WTC11 (cell line): ENCODE data around the gene DPP4. TPM values are rescaled to one million over a fixed set of nuclear protein-coding genes. Genes with fewer than 3 reads are reported as not detected.

Source experiments
- ATAC-seq: fragments of 200-7000 bp; cut with Tn5 transposase; 2 replicates; pipeline ENCODE4 v1.10.0; 2021; ENCODE audit warnings: mild to moderate bottlenecking, moderate library complexity
- CTCF ChIA-PET: fragments of 300-600 bp; sonication (Branson Sonifier 250); formaldehyde crosslinking; loops from one replicate; lab custom pipeline; 2021; ENCODE audit warnings: antibody characterized with exemption; lab: Charles Lee
- POLR2A ChIA-PET: fragments of 350-600 bp; sonication (Branson Sonifier 250); formaldehyde crosslinking; loops from one replicate; lab custom pipeline; 2021; ENCODE audit warnings: antibody characterized with exemption; lab: Charles Lee
- DNase-seq: peaks from one replicate; pipeline ENCODE4 v3.0.0; 2021; ENCODE audit warnings: low spot score
- H3K27ac Mint-ChIP-seq: 2 replicates; pipeline ENCODE4 v1.8.0; 2021; ENCODE audit warnings: mixed read lengths
- H3K27me3 Mint-ChIP-seq: 2 replicates; pipeline ENCODE4 v1.8.0; 2021; ENCODE audit warnings: low read depth, mild to moderate bottlenecking, moderate library complexity, mixed read lengths
- H3K36me3 Mint-ChIP-seq: 2 replicates; pipeline ENCODE4 v1.8.0; 2021; ENCODE audit warnings: mixed read lengths
- H3K4me1 Mint-ChIP-seq: 2 replicates; pipeline ENCODE4 v1.8.0; 2022; ENCODE audit warnings: mixed read lengths
- H3K4me3 Mint-ChIP-seq: 2 replicates; pipeline ENCODE4 v1.8.0; 2021; ENCODE audit warnings: mild to moderate bottlenecking, moderate library complexity, mixed read lengths
- H3K9me3 Mint-ChIP-seq: 2 replicates; pipeline ENCODE4 v1.8.0; 2021; ENCODE audit warnings: mixed read lengths
- CREB1 ChIP-seq: sonication (generic); formaldehyde crosslinking; IDR thresholded peaks from 2 replicates; pipeline ENCODE4 v1.8.0; 2023; ENCODE audit warnings: mild to moderate bottlenecking, missing genetic modification reagents
- CREM ChIP-seq: sonication (generic); formaldehyde crosslinking; IDR thresholded peaks from 2 replicates; pipeline ENCODE4 v1.8.1; 2022; ENCODE audit warnings: mild to moderate bottlenecking, missing genetic modification reagents, moderate library complexity
- FOXP1 ChIP-seq: sonication (generic); formaldehyde crosslinking; IDR thresholded peaks from 2 replicates; pipeline ENCODE4 v1.8.0; 2022; ENCODE audit warnings: missing genetic modification reagents, mild to moderate bottlenecking, moderate library complexity, borderline replicate concordance
- HMGA2 ChIP-seq: fragments of 250-450 bp; sonication (Bioruptor Pico); IDR thresholded peaks from 2 replicates; pipeline ENCODE4 v1.4.0; 2021; ENCODE audit warnings: mild to moderate bottlenecking, moderate library complexity
- NFE2L1 ChIP-seq: sonication (generic); formaldehyde crosslinking; IDR thresholded peaks from 2 replicates; pipeline ENCODE4 v1.8.1; 2023; ENCODE audit warnings: missing genetic modification reagents
- NR1H2 ChIP-seq: sonication (generic); formaldehyde crosslinking; IDR thresholded peaks from 2 replicates; pipeline ENCODE4 v1.9.0; 2021; ENCODE audit warnings: mild to moderate bottlenecking, moderate library complexity, missing genetic modification reagents
- NR2C2 ChIP-seq: sonication (generic); formaldehyde crosslinking; IDR thresholded peaks from 2 replicates; pipeline ENCODE4 v1.8.0; 2022; ENCODE audit warnings: mild to moderate bottlenecking, missing genetic modification reagents
- RORB ChIP-seq: fragments of 250-450 bp; sonication (Bioruptor Pico); IDR thresholded peaks from 2 replicates; pipeline ENCODE4 v1.9.0; 2021; ENCODE audit warnings: mild to moderate bottlenecking
- SMAD3 ChIP-seq: sonication (generic); formaldehyde crosslinking; IDR thresholded peaks from 2 replicates; pipeline ENCODE4 v1.8.0; 2022; ENCODE audit warnings: missing genetic modification reagents, mild to moderate bottlenecking, borderline replicate concordance
- ZBTB21 ChIP-seq: sonication (generic); formaldehyde crosslinking; IDR thresholded peaks from 2 replicates; pipeline ENCODE4 v1.8.1; 2023; ENCODE audit warnings: mild to moderate bottlenecking, missing genetic modification reagents, borderline replicate concordance
- ZNF121 ChIP-seq: sonication (generic); formaldehyde crosslinking; IDR thresholded peaks from 2 replicates; pipeline ENCODE4 v1.8.0; 2023; ENCODE audit warnings: missing genetic modification reagents
- ZNF232 ChIP-seq: sonication (generic); formaldehyde crosslinking; IDR thresholded peaks from 2 replicates; pipeline ENCODE4 v1.8.0; 2022; ENCODE audit warnings: mild to moderate bottlenecking, missing genetic modification reagents
- ZNF263 ChIP-seq: sonication (generic); formaldehyde crosslinking; IDR thresholded peaks from 2 replicates; pipeline ENCODE4 v1.8.1; 2022; ENCODE audit warnings: low read depth, mild to moderate bottlenecking, moderate library complexity, missing genetic modification reagents
- total RNA-seq: library from RNA; stranded (reverse); gene quantifications from 3 replicates; pipeline ENCODE4 v1.2.3, GENCODE V29; 2021
- TF ChIP-seq, protein P1 (sequence below): sonication (generic); formaldehyde crosslinking; IDR thresholded peaks from 2 replicates; pipeline ENCODE4 v1.8.1; 2023; ENCODE audit warnings: mild to moderate bottlenecking, missing genetic modification reagents, borderline replicate concordance
- TF ChIP-seq, protein P2 (sequence below): sonication (generic); formaldehyde crosslinking; IDR thresholded peaks from 2 replicates; pipeline ENCODE4 v1.8.1; 2022; ENCODE audit warnings: mild to moderate bottlenecking, moderate library complexity, missing genetic modification reagents
- TF ChIP-seq, protein P3 (sequence below): fragments of 250-450 bp; sonication (Bioruptor Pico); IDR thresholded peaks from 2 replicates; pipeline ENCODE4 v1.9.0; 2021; ENCODE audit warnings: moderate library complexity, mild to moderate bottlenecking, inconsistent platforms, borderline replicate concordance
- TF ChIP-seq, protein P4 (sequence below): fragments of 250-450 bp; sonication (Bioruptor Pico); conservative IDR thresholded peaks from 2 replicates; pipeline ENCODE4 v1.9.0; 2021; ENCODE audit warnings: mild to moderate bottlenecking
- TF ChIP-seq, protein P5 (sequence below): fragments of 250-450 bp; sonication (Bioruptor Pico); IDR thresholded peaks from 2 replicates; pipeline ENCODE4 v1.9.0; 2021; ENCODE audit warnings: mild to moderate bottlenecking
- TF ChIP-seq, protein P6 (sequence below): fragments of 250-450 bp; sonication (Bioruptor Pico); IDR thresholded peaks from 2 replicates; pipeline ENCODE4 v1.9.0; 2021; ENCODE audit warnings: mild to moderate bottlenecking

DPP4 gene
- total RNA-seq, 1 experiment from 2014 or later, result 3.6 TPM

DNA sequence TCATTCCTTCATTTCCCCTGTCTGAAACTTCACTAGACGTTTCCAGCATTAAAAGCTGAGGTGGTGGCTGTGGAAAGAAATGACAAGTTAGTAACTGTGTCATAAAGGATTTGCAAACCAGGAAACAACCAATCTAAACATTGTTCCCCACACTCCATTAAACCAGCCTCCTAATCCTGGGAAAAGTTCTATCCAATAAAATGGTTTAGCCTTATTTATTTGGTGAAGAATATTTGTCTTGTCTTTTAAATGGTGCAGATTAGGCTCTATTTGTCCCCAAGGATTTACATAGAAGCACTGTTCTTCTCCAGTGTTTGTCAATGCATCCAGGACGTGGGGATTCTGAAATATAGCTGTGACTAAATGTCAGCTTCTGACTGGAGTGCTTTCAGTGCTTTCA, 10.5 kb upstream of the DPP4 start:
- Mint-ChIP-seq H3K9me3 (peaks cover 16% of the 10 kb centered on the region), H3K27me3 (no peaks in the 10 kb centered on the region), H3K4me3 (no peak overlapping the region), H3K4me1 (no peaks in the 10 kb centered on the region), H3K27ac (no peak overlapping the region), H3K36me3 (peaks cover 7% of the 10 kb centered on the region)
- ChIA-PET POLR2A (no interaction called here), CTCF (no interaction called here)
- ATAC-seq, result no peak
- no peak for DNase-seq
- TF ChIP-seq NR1H2 (no peak), HMGA2 (CRISPR knock-in tag) (no peak), NR2C2 (CRISPR knock-in tag) (no peak), CREB1 (CRISPR knock-in tag) (no peak), NFE2L1 (CRISPR knock-in tag) (no peak), ZBTB21 (no peak), SMAD3 (CRISPR knock-in tag) (no peak)
- TF ChIP-seq, protein P1, sequence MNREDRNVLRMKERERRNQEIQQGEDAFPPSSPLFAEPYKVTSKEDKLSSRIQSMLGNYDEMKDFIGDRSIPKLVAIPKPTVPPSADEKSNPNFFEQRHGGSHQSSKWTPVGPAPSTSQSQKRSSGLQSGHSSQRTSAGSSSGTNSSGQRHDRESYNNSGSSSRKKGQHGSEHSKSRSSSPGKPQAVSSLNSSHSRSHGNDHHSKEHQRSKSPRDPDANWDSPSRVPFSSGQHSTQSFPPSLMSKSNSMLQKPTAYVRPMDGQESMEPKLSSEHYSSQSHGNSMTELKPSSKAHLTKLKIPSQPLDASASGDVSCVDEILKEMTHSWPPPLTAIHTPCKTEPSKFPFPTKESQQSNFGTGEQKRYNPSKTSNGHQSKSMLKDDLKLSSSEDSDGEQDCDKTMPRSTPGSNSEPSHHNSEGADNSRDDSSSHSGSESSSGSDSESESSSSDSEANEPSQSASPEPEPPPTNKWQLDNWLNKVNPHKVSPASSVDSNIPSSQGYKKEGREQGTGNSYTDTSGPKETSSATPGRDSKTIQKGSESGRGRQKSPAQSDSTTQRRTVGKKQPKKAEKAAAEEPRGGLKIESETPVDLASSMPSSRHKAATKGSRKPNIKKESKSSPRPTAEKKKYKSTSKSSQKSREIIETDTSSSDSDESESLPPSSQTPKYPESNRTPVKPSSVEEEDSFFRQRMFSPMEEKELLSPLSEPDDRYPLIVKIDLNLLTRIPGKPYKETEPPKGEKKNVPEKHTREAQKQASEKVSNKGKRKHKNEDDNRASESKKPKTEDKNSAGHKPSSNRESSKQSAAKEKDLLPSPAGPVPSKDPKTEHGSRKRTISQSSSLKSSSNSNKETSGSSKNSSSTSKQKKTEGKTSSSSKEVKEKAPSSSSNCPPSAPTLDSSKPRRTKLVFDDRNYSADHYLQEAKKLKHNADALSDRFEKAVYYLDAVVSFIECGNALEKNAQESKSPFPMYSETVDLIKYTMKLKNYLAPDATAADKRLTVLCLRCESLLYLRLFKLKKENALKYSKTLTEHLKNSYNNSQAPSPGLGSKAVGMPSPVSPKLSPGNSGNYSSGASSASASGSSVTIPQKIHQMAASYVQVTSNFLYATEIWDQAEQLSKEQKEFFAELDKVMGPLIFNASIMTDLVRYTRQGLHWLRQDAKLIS, result no peak
- TF ChIP-seq, protein P2, sequence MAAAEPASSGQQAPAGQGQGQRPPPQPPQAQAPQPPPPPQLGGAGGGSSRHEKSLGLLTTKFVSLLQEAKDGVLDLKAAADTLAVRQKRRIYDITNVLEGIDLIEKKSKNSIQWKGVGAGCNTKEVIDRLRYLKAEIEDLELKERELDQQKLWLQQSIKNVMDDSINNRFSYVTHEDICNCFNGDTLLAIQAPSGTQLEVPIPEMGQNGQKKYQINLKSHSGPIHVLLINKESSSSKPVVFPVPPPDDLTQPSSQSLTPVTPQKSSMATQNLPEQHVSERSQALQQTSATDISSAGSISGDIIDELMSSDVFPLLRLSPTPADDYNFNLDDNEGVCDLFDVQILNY (CRISPR knock-in tag), result no peak

DNA sequence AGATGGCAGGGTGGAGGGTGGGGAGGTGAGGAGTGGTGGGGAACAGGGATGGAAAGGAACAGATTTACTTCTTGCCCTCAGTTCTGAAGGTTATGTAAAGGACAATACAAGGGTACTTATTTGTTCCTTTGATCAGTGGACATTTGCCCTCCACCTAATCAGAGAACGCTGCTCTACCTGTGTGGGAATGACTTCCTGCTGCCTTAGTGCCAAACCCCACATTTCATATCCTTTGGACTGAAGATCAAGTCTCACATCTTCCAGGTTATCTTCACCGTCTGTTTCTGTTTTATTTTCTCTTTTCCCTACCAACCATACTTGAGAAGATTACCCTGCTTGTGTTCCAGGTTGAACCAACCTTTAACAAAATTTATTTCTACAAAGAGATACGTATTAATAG, 8.7 kb upstream of the DPP4 start:
- H3K9me3 Mint-ChIP-seq, result peaks cover 35% of the 10 kb centered on the region
- TF ChIP-seq ZNF121 (no peak), ZNF263 (CRISPR knock-in tag) (no peak), ZNF232 (no peak)
- TF ChIP-seq, protein P3, sequence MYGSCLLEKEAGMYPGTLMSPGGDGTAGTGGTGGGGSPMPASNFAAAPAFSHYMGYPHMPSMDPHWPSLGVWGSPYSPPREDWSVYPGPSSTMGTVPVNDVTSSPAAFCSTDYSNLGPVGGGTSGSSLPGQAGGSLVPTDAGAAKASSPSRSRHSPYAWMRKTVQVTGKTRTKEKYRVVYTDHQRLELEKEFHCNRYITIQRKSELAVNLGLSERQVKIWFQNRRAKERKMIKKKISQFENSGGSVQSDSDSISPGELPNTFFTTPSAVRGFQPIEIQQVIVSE (CRISPR knock-in tag), result no peak
- H3K27me3 Mint-ChIP-seq, result no peaks in the 10 kb centered on the region
- no peak overlapping the region for H3K27ac Mint-ChIP-seq
- ChIA-PET POLR2A (no interaction called here), CTCF (no interaction called here)
- no peak for ATAC-seq
- H3K4me3 Mint-ChIP-seq, result no peak overlapping the region
- no peak for DNase-seq
- peaks cover 23% of the 10 kb centered on the region for H3K36me3 Mint-ChIP-seq
- H3K4me1 Mint-ChIP-seq, result no peaks in the 10 kb centered on the region

DNA sequence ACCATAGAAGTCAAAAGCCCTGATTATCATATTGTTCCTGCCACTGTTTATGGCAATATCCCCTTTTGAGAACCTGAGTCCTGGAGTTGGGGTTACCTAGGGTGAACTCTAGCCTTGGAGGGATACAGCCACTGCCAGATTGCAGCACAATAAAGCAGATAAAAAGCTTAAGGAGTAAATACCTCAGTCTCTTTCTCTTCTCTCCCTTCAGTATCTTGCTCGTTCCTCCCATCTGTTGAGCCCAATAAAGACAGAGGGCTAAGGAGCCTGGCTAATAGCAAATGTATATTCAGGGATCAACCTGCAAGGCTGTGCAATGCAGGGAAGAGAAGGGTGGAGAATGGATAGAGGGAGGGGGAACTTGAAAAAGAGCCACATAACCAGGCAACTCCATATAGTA, 8.0 kb upstream of the DPP4 start:
- H3K9me3 Mint-ChIP-seq, result peaks cover 38% of the 10 kb centered on the region
- POLR2A ChIA-PET, result no interaction called here
- no peaks in the 10 kb centered on the region for H3K27me3 Mint-ChIP-seq
- TF ChIP-seq CREM (CRISPR knock-in tag) (no peak), RORB (CRISPR knock-in tag) (no peak), FOXP1 (CRISPR knock-in tag) (no peak)
- TF ChIP-seq, protein P4, sequence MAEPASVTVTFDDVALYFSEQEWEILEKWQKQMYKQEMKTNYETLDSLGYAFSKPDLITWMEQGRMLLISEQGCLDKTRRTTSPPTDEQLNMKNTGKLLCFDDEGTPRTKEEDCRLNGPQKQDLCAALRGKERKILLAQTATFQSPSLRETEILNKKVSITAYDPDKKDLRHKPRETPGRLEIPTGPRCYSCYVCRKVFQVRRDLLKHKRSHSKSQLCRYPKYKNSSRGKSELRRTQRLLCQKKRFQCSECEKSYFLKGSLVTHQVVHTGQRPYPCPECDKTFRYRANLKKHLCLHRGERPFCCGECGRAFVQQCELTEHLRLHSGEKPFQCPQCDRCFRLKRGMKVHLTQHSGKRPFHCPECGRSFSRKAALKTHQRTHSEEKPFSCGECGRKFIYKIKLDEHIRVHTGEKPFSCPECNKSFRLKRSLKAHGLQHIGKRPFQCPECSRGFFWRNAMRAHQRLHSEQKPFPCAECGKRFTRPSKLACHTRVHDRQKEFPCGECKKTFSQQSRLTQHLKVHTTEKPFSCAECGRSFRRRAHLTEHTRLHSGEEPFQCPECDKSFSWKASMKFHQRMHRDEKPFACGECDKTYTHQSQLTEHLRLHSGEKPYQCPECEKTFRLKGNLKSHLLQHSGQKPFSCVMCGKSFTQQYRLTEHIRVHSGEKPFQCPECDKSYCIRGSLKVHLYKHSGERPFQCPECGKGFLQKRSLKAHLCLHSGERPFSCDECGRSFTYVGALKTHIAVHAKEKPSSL (CRISPR knock-in tag), result no peak
- TF ChIP-seq, protein P2 (CRISPR knock-in tag), result no peak
- TF ChIP-seq, protein P5, sequence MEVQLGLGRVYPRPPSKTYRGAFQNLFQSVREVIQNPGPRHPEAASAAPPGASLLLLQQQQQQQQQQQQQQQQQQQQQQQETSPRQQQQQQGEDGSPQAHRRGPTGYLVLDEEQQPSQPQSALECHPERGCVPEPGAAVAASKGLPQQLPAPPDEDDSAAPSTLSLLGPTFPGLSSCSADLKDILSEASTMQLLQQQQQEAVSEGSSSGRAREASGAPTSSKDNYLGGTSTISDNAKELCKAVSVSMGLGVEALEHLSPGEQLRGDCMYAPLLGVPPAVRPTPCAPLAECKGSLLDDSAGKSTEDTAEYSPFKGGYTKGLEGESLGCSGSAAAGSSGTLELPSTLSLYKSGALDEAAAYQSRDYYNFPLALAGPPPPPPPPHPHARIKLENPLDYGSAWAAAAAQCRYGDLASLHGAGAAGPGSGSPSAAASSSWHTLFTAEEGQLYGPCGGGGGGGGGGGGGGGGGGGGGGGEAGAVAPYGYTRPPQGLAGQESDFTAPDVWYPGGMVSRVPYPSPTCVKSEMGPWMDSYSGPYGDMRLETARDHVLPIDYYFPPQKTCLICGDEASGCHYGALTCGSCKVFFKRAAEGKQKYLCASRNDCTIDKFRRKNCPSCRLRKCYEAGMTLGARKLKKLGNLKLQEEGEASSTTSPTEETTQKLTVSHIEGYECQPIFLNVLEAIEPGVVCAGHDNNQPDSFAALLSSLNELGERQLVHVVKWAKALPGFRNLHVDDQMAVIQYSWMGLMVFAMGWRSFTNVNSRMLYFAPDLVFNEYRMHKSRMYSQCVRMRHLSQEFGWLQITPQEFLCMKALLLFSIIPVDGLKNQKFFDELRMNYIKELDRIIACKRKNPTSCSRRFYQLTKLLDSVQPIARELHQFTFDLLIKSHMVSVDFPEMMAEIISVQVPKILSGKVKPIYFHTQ (CRISPR knock-in tag), result no peak
- TF ChIP-seq, protein P6, sequence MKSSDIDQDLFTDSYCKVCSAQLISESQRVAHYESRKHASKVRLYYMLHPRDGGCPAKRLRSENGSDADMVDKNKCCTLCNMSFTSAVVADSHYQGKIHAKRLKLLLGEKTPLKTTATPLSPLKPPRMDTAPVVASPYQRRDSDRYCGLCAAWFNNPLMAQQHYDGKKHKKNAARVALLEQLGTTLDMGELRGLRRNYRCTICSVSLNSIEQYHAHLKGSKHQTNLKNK (CRISPR knock-in tag), result no peak

More for the DNA sequence above, 8.0 kb upstream of the DPP4 start:
- no peak for ATAC-seq
- Mint-ChIP-seq H3K36me3 (peaks cover 23% of the 10 kb centered on the region), H3K4me3 (no peak overlapping the region), H3K27ac (no peak overlapping the region), H3K4me1 (no peaks in the 10 kb centered on the region)
- no peak for DNase-seq
- CTCF ChIA-PET, result no interaction called here
